GM19025 (cell line): Measurements from ENCODE around the gene RD3L.
"Not testable (repeated sequence)": the region's sequence is repeated elsewhere in the genome, so short reads cannot be mapped to it uniquely, and the experiment has no call there.

Source experiments
- ATAC-seq: cut with Tn5 transposase; IDR thresholded peaks from one replicate; pipeline ENCODE4 v1.9.1; 2021; ENCODE audit warnings: mild to moderate bottlenecking, low read depth, moderate library complexity; ENCODE audit not compliant: unreplicated experiment

The RD3L gene

GRCh38 chr14:103941973-103942736, at the start of gene RD3L:
TSS of gene RD3L (minus strand) at chr14:103942529. CDS start at chr14:103941695, 834 bp downstream.
- no peak for ATAC-seq

DNA sequence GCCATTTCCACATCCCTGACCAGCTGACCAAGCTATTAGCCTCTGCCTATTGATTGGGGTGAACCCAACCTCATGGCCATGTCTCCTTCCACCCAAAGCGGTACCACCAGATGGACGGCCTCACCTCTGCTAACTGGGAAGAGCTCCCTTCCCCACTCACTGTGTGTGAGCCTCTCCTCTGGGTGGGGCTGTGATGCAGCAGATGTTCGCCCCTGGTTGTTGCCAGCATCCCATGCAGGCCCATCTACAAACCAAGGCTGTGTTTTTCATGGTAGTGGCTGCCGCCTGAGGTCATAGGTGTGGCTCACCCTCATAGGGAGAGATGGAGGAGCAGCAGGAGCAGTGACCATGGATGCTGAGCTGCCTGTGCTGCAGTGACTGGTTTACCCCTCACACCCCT, 47.6 kb upstream of the RD3L start:
- no peak for ATAC-seq

DNA sequence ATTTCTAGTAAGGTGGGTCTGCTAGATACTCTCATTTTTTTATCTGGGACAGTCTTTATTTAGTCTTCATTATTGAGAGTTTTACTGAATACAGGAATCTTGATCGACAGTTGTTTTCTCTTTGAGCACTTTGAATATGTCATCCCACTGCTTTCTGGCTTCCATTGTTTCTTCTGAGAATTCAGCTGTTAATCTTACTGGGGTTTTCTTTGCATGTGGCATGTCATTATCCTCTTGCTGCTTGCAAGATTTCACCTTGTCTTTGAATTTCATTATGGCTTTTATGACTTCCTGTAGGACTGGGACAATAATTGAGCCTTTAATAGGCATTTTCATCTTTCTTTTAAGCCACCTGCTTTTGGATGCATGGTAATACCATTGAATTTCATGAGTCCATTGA, 46.7 kb upstream of the RD3L start:
- no peak for ATAC-seq

- no peak for ATAC-seq
These were observed 41.9 kb upstream of the RD3L start for GRCh38 chr14:103984196-103984595.

- ATAC-seq, result not testable (repeated sequence)
These were observed 38.4 kb upstream of the RD3L start for GRCh38 chr14:103980623-103981238.

DNA sequence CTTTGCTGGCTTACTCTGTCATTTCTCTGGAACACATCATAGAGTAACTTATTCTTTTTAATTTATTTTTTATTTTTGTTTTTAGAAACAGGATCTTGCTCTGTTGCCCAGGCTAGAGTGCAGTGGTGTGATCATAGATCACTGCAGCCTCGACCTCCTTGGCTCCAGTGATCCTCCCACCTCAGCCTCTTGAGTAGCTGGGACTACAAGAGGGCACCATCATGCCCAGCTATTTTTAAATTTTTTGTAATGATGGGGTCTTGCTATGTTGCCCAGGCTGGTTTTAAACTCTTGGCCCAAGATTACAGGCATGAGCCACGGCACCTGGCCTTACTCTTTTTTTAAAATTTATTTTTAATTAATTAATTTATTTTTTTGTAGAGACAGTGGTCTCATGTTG, 32.2 kb upstream of the RD3L start:
- ATAC-seq, result no peak

DNA sequence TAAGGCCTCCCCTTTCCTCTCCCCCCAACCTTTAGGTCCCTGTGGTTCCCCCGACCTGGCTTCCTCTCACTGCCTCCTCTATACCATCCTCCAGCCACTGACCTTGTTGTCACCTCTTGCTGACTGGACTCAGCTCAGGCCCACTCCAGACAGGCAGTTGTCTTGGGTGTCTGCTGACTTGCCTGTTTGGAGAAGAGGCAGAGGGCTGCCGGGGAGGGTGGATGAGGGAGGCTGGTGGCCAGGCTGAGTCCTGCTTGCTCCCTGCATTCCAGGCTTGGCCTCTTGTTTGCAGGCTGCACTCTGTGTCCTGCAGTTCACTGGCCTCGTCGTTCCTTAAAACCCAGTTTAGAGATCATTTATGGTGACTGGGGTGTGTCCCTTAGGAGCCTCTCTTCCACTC, 31.0 kb upstream of the RD3L start:
- no peak for ATAC-seq

GRCh38 chr14:103969961-103970360, 27.6 kb upstream of the RD3L start:
- no peak for ATAC-seq

DNA sequence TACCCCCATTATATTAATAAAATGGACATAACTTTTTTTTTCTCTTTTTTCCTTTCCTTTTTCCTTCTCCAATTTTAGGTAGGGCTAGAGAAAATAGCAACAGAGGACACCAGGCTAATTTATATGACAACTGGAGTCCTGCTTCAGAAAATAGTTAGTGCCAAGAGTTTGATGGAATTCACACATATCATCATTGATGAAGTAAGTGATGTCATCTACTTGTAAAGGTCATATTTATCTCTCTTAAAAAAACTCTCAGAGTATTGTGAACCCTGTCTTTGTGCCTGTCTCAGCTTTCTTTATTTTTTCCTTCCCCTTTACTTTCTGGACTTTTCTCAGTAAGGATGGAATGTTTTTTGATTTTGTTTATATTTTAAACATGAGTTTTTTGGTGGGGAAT, 24.3 kb upstream of the RD3L start:
- no peak for ATAC-seq

- ATAC-seq, result no peak
These were observed 19.7 kb upstream of the RD3L start for GRCh38 chr14:103961928-103962578.

DNA sequence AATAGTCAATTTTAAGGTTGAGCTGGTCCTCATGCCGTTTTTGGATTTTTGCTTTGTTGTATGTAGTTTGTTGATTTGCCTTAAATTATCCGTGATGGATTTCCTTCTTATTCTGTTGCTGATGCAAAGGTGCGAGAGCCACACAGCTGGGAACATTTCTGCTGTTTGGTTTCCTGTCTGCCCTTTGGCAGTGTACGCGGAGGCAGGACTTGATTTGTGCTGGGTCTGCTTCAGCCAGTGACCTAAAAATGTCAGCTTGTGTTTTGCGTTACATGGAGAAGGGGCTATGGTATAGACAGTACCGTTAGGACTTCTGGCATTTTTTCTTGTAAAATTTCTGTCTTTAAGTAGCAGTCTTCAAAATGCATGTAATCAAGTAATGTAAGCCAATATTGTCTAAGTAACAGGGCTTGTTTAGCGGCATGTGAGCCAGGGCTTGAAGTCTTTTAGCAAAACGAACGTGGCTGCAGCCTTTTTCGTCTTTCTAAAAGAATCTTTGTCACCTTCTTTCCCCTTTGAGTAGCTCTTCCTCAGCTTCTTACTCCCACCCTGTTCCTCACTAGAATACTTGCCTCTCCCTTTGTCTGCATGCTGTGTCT, 18.2 kb upstream of the RD3L start:
- no peak for ATAC-seq

DNA sequence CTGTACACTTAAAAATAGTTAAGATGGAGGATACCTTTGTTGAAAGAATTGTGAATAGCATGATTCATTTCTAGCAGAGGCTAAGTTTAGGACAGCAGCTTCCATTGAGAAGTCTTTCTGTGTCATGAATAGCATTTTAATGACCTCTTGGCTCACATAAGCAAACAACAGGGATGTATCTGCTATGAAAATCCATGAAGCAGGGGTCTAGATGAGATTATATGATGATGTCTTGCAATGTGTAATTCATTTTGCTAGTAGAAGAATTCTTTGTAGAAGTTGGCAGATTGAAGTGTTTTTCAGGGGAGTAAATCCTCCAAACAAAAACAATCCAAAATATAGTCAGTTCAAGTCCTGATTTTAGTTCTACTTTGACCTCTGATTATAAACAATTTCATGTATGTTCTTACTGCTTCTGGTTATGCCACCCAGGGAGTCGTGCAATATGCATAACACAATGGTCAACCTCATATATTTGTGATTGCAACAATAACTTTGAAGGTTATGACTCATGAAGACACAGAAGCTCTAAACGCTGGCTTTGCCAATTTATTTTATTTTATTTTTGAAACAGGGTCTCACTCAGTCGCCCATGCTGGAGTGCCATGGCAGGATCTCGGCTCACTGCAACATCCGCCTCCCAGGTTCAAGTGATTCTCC, 6.9 kb upstream of the RD3L start:
- ATAC-seq, result no peak

DNA sequence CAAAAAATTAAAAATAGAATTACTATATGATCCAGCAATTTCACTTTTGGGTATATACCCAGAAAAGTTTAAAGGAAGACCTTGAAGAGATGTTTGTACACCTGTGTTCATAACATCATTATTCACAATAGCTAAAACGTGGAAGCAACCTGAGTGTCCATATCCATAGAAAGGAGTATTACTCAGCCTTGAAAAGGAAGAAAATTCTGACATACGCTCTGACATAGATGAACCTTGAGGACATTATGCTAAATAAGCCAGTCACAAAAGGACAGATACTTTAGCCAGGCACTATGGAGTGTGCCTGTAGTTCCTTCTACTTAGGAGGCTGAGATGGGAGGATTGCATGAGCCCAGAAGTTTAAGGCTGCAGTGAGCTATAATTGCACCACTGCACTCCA, 6.1 kb upstream of the RD3L start:
- ATAC-seq, result no peak

DNA sequence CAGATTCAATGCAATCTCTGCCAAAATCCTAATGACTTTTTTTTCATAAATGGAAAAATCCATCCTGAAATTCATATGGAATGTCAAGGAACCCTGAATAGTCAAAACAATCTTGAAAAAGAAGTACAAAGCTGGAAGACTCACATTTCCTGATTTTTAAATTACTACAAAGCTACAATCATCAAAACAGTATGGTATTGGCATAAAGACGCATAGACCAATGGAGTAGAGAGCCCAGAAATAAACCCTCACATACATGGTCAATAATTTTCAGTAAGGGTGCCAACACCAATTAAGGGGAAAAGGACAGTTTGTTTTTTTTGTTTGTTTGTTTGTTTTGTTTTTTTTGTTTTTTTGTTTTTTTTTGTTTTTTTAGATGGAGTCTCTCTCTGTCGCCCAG, 4.6 kb upstream of the RD3L start:
- ATAC-seq, result no peak

GRCh38 chr14:103943673-103944072, 1.3 kb upstream of the RD3L start:
- no peak for ATAC-seq

DNA sequence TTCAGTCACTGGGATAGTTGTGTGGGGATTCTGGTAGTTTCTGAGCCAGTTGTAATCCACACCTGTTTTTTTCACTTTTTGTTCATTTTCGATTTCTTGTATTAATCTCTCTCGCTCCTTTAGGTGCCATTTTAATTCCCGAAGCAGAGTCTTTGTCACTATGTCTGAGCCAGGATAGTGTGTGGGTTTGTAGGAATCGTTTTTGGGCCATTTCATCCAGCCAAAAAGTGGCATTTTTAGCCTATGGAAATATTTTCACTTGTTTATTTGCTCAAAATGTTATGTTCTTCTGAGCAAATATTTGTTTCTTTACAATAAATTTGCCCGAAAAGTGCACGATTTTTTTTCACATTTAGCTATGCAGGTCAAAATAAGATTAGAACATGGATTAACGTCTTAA, 867 bp downstream of the RD3L start:
- ATAC-seq, result no peak

- ATAC-seq, result no peak
These were observed 7.2 kb downstream of the RD3L start for GRCh38 chr14:103935102-103935501.

GRCh38 chr14:103932791-103933490, 9.4 kb downstream of the RD3L start:
- no peak for ATAC-seq

GRCh38 chr14:103931422-103931821, 10.9 kb downstream of the RD3L start:
- ATAC-seq, result no peak

- ATAC-seq, result no peak
These were observed 12.2 kb downstream of the RD3L start for GRCh38 chr14:103930051-103930604.
